Uterus (tissue), 2 donors: Measurements from ENCODE around the gene TNIP1.

Experiments used
- POLR2A ChIP-seq, 2 donors: fragments of 450-650 bp; IDR thresholded peaks; one replicate each; pipeline ENCODE4 v1.6.1; 2016; ENCODE audit warnings: antibody characterized with exemption in 2 of 2, mild to moderate bottlenecking in 1 of 2, moderate library complexity in 1 of 2
- TF ChIP-seq, protein P1 (sequence below), 4 experiments: fragments of 200-600 bp in 2 of 4; fragments of 450-650 bp in 2 of 4; sonication (generic) in 2 of 4; IDR thresholded peaks; one replicate each; pipeline ENCODE4 v1.5.1; 2016 to 2019; ENCODE audit warnings: antibody characterized with exemption in 4 of 4, mild to moderate bottlenecking in 2 of 4, moderate library complexity in 1 of 4

DNA sequence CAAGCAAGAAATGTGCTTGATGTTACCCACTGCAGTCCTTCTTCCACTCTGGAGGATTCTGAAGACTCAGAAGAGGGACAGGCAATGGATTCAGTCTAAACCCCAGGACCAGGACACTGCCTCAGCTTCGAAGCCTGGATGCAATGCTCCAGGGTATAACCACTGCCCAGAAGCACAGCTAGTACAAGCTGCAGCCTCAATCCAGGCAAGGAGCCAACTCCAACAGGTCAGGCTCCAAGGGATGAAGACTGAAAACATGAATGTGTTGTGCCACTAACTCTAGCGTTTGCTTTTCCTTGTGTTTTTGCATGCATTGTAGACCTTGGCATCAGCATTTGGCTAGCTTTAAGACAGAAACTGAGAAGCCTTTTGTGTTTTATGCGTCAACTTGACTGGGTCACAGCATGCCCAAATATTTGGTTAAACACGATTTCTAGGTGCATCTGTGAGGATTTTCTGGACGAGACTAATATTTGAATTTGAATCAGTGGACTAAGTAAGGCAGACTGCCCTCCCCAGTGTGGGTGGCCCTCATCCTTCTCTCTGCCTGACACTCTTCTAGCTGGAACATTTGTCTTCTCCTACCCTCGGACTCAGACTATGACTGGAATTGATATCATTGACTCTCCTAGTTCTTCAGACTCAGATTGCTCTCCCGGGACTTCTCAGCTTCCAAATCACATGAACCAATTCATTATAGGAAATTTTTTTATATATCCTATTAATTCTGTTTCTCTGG is 81.0 kb downstream of the TNIP1 start:
- TF ChIP-seq, protein P1, sequence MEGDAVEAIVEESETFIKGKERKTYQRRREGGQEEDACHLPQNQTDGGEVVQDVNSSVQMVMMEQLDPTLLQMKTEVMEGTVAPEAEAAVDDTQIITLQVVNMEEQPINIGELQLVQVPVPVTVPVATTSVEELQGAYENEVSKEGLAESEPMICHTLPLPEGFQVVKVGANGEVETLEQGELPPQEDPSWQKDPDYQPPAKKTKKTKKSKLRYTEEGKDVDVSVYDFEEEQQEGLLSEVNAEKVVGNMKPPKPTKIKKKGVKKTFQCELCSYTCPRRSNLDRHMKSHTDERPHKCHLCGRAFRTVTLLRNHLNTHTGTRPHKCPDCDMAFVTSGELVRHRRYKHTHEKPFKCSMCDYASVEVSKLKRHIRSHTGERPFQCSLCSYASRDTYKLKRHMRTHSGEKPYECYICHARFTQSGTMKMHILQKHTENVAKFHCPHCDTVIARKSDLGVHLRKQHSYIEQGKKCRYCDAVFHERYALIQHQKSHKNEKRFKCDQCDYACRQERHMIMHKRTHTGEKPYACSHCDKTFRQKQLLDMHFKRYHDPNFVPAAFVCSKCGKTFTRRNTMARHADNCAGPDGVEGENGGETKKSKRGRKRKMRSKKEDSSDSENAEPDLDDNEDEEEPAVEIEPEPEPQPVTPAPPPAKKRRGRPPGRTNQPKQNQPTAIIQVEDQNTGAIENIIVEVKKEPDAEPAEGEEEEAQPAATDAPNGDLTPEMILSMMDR (IDR thresholded peaks at IDR 0.05) = no peak
- no peak for TF ChIP-seq POLR2A (IDR thresholded peaks at IDR 0.05)
